Stimulated activated CD4-positive, alpha-beta T cell treated with anti-CD3 and anti-CD28 coated beads, Interleukin-1b, Interleukin-23, amount 100 ng/mL, for 4 hours (primary cell): Measurements from ENCODE around the gene SPEG.

Experiments used
- DNase-seq, 2 donors: peaks; one replicate each; pipeline ENCODE4 v3.0.0-alpha.2; 2020; ENCODE audit warnings: low read depth in 2 of 2

Gene SPEG

DNA sequence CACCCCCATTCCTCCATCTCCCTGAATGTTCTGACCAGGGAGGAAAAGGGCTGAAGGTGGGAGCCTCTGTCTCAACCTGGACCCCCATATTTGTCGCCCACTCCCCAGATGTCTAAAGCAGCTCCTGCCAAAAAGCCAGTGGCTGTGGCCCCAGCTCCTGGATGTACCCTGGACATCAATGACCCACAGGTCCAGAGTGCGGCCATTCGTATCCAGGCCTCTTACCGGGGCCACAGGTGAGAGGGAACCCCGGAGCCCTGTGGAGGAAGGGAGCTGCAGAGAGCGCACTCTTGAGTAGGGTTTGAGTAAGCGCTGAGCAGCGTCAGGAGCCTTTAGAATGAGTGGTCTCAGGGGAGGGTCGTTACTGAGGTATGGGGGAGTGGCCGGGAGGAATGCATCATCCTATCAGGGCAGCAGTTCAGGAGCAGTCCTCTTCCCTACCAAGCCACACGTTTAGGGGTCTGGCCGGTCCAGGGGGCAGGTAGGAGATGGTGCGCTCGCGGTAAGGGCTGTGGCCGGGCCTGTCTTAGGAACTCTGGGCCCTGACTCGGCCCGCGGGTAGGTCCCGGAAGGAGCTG lies 61.7 kb downstream of the SPEG start:
- no peak for DNase-seq

DNA sequence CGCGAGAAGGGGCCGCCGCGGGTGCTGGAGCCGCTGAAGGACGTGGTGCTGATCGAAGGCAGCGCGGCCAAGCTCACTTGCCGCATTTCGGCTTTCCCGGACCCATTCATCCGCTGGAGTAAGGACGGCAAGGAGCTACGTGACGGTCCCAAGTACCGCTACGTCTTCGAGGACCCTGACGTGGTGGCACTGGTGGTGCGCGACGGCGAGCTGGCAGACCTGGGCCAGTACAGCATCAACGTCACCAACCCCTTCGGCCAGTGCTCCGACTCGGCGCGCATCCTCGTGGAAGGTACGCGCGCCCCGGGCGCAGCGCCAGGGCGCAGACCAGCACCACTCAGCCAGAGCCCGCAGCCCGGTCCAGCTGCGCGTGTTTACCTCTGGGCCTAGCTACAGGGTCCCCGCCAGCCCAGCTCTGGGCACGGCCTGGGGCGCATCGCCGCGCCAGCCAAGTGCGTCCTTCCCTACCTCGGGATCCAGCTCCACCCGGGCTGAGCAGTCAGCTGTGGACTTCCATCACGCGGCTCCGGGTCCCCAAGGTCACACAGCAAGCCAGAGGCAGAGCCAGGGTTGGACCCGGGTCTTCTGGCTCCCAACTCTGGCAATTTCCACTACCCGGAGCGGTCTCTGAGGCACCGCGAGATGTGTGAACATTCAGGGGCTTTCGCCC lies 62.3 kb downstream of the SPEG start:
- DNase-seq = no peak

DNA sequence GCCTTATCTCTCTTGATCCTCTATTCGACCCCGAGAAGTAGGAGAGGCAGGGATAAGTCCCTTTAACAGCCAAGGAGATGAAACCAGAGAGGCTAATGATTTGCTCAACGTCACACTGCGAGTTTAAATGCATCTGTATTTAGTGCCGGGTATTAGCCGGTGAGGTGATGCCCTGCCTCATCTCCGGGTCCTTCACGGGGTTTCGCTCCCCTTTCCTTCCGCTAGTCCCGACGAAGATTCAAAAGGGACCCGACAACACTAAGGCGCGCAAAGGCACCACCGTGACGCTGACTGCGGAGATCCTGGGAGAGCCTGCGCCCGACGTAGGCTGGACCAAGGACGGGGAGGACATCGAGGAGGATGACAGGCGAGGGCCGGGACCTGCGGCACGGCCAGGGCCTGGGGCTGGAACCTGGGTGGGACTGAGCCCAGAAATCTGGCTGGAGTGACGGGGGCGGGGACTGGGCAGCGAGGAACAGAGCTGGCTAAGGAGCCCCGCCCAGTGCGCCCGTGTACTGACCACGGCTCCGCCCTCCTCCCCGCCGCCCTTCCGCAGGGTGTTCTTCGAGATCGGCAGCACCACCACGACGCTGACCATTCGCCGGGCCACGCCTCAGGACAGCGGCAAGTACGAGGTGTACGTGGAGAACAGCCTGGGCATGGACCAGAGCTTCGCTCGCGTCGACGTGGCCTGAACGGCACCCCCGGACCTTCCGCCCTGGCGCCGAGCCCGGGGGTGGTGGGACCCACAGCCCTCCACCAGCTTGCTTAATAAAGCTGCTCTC lies 63.0 kb downstream of the SPEG start:
- DNase-seq = no peak

DNA sequence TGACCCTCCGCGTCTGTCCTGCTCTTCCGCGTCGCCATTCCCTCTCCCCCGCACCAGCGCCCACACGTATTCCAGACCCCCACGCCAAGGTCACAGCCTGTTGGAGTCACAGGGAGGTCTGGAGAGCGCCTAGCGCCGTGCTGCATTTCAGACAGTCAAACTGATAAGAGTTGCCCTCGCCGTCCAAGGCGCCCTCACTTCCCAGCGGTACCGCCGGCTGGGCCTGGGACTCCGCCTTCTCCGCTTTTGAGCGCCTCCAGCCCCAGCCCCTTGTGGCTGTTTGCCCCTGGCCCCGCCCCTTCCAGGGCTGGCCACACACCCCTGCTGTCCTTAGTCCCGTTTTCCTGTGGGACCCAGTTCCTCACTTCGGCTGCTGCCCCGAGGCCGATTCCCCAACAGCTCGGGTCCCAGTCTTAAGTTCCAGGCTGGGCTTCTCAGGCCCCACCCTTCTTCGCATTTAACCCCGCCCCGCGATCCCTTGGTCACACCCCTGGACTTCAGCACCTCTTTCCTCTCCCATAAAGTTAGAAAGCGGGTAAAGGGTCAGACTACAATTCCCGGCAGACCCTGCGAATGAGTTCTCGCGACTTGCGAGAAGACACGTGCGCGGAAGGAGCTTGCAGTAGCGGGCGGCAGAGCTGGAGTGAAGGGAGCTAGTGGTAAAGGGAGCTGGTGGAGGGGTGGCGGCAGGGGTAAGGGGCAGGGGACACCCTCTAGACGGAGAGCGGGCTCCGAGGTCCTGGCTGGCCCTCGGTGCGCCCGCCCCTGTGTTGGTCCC lies 63.8 kb downstream of the SPEG start, which contains the start of gene GMPPA:
Gene GMPPA, plus strand, starts transcription at position 612 of the 778 bp plus-strand sequence. CDS start 1,085 bp downstream, outside the sequence.
- DNase-seq = peak; percentile 81 to 86

DNA sequence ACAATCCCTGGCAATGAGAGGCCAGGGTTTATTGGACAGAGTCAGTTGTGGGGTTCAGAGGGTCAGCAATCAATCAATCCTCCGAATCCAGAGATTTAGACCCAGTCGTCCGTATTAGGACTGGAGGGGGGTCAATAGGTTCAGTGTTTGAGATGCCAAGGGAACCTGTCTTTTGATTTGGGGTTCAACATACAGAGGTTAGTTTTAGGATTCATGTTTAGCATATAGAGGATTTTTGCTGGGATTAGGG lies 64.3 kb downstream of the SPEG start:
- DNase-seq = no peak

DNA sequence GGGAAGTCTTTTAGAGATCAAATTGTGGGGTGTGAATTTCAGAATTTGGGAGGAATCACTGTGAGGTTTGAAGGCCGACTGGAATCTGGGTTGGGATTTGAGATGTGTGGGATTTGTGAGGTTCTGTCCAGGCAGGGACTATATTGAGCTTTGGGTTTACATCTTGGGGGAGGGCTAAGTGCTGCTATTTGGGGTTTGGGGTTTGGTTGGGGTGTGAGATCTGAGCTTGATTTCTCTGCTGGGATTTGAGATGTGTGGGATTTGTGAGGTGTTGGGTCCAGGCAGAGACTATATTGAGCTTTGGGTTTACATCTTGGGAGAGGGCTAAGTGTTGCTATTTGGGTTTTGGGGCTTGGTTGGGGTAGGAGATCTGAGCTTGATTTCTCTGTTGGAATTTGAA lies 64.9 kb downstream of the SPEG start:
- no peak for DNase-seq

DNA sequence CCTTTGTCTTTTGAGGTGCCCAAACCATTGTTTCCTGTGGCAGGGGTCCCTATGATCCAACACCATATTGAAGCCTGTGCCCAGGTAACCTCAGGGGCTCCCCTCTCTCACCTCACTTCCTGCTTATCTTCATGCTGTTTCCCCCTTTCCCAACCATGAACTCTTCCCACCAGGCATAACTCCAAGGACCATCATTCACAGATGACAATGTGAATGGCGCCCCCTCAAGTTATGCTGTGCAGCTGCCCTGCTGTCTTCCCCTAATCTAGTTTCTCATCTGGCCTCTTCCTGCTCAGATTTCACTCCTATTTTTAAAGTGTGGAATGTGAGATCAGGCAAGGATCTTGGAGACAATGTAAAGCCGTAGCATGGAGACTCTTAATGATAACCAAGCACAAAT lies 65.5 kb downstream of the SPEG start:
- DNase-seq = no peak

DNA sequence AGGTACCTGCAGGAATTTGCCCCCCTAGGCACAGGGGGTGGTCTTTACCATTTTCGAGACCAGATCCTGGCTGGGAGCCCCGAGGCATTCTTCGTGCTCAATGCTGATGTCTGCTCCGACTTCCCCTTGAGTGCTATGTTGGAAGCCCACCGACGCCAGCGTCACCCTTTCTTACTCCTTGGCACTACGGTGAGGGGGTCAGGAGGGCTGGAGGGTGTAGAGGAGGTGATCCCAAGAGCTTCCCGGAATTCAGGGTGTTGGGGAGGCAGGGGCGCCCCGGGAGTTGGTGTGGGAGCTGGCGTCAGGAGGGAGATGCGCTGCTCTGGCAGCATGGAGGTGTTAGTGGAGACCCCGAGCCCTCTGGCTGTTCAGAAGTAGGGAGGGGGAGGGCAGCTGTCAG lies 67.2 kb downstream of the SPEG start:
- DNase-seq = no peak

DNA sequence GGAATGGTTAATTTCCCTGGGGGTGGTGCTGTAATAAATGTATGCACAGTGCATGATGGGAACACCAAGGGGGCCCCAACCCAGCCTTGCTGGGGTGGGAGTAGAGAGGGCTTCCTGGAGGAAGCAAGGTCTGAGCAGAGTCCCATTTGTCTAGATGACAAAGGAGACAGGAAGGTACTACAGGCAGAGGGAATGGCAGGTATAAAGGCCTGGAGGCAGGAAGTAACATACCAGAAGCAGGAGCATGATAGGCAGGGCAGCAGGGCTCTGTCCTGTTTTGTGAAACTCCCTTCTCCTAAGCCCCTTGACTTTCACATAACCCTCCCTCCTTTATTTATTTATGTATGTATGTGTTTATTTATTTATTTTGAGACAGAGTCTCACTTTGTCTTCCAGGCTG lies 68.0 kb downstream of the SPEG start:
- DNase-seq = no peak

DNA sequence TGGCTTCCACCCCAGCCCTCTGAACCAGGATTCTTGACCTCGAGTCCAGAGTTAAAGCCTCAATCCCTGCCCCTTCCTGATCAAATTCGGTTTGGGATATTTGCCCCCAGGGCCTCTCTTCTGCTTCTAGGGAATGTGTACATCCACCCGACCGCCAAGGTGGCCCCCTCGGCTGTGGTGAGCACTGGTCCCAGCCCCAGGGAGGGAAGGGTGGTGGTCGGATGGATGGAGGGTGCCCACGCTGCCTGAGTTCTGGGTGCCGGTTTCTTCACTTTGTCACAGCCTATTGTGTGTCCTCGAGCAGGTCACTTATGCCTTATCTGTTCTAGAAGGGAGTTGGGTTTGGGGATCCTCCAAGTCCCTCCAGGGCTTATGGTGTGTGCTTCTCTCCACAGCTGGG lies 70.9 kb downstream of the SPEG start:
- no peak for DNase-seq

DNA sequence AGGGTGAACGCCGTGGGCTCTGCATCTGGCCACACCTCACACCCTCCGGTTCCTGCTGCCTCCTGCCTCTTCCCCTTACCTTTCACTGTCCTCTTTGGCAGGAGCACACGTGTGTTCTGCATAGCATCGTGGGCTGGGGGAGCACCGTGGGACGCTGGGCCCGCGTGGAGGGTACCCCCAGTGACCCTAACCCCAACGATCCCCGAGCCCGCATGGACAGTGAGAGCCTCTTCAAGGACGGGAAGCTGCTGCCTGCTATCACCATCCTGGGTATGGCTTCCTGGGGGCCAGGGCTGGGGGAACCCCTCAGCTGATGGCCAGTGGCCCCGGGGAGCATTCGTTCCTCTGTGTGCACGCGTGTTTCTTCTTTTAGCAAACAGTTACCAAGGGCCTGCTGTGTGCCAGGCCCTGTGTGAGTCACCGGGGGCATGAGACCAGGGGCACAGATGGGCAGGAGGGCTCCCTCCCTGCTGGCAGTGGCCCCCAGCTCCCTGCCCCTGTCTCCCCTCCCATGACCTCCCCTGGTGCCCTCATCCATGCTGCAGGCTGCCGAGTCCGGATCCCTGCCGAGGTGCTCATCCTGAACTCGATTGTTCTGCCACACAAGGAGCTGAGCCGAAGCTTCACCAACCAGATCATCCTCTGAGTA lies 71.6 kb downstream of the SPEG start:
- DNase-seq = no peak

DNA sequence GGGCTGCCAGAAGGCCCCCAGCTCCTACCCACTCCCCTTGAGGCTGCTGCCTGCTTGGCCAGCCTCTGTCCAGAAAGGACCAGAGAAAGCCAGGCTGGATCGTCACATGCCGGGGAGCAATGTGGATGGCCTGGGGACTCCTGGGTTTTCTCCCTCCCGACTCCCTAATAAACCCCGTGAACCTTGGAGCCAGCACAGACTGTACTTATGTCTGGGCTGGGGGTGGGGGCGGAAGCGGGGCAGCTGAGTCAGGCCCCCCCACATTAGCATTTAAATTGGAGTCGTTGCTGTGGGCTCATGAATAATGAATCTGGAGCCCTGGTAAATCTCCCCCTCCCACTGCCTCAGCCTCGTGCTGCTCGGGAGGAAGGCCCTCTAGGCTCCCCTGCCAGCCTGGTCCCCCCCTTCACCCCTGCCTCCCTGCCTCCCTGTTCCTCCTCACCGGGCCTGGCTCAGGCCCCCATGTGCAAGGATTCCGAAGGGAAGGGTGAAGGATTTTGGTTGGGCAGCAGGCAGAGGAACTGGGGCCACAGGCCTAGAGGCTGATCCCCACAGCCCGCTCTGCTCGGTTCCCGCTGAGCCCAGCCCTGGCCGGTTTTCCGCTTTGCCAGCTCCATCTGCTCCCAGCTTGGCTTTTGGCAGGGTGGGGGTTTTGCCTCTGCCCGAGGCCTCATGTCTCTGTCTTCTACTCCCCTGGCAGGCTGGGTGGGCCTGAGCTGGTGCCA lies 72.3 kb downstream of the SPEG start:
- no peak for DNase-seq

DNA sequence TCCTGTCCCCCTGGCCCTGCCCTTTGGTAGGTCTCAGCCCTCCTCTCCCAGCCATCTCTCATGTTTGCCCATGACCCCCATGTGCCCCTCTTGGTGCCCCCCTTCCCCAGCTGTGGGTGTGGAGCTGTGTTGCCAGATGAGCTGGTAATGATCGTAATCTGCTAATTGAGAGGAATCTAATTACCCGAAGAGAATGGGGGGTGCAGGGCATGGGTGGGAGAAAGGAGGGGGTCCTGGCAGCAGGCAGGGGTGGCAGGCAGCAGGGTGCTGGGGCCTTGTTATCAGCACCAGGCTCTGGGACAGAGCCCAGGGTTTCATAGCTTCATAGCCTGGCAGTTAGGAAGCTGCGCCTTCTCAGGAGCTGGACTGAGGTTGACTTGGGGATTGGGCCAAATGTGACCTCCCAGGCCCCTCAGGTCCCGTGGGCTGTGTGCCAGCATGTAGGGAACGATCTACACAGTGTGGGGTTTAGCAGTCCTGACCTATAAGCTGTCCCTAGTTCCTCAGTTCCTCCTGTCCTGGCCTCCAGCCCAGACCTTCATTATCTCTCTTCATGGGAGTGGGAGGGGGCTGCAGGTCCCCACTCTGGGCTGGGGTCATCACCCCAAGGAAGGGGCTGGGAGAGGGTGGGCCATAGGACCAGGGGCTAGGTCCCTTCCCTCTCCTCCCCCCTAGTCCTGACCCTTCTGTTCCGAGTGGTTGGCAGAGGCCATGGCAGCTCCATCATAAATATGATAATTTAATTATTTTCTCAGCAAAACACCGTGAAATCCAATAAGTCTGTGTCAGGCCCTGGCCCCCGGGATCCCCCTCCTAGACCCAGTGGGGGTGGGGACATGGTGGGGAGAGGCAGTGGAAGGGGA lies 73.2 kb downstream of the SPEG start:
- no peak for DNase-seq

DNA sequence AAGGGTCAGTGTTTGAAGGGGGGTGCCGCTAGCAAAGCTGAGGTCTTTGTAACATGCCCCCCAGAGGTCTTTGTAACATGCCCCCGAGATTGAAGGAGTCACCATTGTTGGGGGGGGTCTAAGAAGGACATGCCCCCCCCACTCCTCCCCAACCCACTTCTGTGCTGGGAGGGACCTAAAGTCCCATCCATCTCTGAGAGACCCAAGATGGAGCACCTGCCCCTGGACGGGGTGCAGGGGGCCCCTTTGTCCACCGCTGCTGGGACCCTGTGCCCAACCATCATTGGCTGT lies 73.7 kb downstream of the SPEG start:
- no peak for DNase-seq

DNA sequence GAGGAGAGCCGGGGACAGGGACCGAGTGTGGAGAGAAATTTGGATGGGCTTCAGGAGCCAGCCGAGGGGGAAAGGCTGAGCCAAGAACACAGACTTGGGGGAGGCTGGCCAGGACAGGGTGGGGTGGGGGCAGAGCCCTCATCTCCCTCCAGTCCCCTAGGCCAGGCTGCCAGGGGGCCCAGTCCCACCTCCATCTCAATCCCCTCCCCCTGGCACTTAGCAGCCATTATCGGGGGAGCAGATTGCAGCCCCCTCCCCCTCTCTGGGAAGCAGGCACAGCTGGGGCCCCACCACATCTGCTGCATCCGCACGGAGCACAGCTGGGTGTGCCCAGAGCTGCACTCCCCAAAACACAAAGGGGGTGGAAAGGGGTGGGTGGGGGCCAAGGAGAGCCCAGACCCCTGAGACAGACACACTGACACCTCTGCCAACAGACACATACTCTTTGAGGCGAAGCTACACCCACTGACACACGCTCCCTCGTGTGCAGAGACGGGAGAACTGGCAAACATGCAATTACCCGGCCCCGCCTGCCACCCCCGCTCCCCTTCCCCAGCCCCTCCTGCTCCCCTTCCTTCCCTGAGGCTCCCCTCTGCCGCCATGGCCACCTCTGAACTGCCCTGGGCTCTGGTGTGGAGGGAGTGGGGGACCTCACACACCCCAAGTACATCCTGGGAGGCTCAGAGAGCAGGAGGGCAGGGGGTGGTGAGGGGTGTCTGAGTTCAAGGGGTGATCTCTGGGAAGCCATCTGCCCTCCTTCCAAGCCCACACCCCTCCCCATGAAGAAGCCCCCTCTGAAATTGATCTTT lies 74.5 kb downstream of the SPEG start:
- DNase-seq = no peak

DNA sequence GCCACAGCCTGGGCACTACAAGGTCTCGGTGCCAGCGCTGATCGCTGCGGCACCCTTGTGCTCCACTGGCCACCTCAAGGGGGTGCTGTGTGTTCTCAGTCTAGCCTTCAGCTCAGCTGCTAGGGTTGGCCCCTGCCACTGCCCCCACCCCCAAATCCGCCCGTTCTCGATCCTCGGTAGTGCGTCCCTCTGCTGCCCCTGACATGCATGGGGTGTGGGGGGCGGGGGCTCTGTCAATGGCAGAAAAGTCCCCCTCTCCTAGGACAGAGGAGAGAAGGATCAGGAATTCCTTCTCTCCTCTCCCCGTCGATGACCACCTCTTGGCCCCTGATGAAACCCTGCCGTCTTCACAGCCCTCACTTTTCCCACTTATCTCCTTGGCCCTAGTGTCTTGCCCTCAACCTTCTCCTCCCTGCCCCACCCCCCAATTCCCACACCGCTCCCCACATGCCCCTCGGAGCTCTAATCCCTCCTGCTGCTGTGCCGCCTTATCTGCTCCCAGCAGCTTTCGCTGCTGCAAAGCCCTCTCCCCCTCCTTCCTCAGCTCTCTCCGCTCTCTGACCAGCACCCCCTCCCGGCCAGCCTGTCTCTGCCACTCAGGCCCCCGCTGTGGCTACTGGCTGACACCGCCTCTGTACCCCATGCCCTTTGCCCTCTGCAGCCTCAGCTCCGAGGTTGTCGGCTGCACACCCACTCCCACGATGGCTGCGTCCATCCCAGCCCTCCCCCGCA lies 75.3 kb downstream of the SPEG start:
- peak in 1 of 2 donors; percentile 25 for DNase-seq

DNA sequence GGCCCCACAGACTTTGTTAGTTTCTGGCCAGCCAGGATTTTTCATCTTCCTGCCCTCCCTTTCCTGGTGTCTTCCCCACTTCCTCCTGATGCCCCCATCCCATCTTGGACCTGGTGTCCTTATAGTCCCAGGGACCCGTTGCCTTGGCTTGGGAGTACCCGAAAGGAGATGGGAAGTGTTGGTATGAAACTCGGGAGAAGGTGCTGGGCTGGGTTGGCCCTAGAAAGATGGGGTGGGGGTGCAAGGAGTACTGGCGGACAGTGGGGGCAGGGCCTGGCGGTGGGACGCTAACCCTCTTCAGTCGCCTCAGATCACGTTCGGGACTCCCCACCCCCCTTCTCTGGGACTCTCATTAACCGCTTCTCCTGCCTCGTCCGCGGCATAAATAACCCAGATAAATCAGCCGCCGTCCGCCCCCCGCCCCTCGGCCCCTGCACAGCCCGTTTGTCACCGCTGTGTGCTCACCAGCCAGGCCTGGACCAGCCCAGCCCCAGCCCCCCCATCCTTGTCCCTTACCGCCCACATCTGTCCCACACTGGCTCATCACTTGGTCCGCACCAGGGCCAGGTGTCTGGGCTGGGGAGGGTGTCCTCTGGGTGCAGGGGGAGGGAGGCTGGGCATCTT lies 76.0 kb downstream of the SPEG start:
- DNase-seq = no peak

DNA sequence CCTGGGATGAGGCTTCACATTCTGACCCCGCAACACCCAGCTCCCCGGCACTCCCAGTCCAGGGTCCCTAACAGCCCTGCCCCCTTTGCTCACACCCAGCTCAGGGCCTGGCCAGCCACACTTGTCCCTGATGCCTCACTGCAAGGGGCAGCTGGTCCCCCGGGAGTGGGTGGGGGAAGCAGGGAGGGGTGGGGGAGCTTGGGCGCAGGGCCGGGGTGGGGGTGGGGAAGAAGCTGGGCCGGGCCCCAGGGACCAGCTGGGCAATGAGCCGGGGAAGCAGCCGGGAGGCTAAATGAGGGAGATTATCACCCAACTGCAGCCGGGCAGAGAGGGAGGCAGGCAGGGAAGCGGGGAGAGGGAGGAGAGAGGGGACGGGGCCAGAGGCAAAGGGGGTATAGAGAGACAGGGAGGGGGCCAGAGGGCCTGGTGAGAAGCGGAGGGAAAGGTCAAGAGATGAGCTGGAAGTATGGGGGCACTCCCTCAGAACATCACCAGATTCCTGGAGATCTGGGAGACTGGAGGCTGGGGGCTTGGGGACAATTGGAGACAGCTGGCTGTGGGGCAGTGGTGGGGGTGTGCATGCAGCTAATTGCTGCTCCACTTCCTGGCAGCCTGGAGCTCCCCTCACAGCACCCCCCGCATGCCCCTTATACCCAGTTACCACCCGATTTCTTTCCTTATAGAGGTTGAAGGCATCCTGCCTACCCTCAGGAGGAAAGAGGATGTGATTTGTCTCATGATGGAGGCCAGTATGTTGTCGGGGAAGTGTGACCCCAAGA lies 77.1 kb downstream of the SPEG start:
- no peak for DNase-seq
